Vagina (tissue), 2 donors: ENCODE measurements around the gene STIMATE.

Source experiments
- POLR2A ChIP-seq, 2 donors: fragments of 450-650 bp; IDR thresholded peaks; one replicate each; pipeline ENCODE4 v1.6.1; 2017; ENCODE audit warnings: antibody characterized with exemption in 2 of 2, mild to moderate bottlenecking in 2 of 2, moderate library complexity in 2 of 2
- POLR2AphosphoS5 ChIP-seq, 2 donors: sonication (generic); formaldehyde crosslinking; IDR thresholded peaks; one replicate each; pipeline ENCODE4 v1.9.0; 2017; ENCODE audit warnings: antibody characterized with exemption in 2 of 2, mild to moderate bottlenecking in 2 of 2, low read depth in 1 of 2; ENCODE audit not compliant: insufficient read depth in 1 of 2
- TF ChIP-seq, protein P1 (sequence below), 3 experiments: fragments of 450-650 bp in 2 of 3; fragments of 200-600 bp in 1 of 3; sonication (generic) in 1 of 3; IDR thresholded peaks; one replicate each; pipeline ENCODE4 v1.5.1; 2017 to 2019; ENCODE audit warnings: antibody characterized with exemption in 3 of 3, mild to moderate bottlenecking in 2 of 3, moderate library complexity in 2 of 3

DNA sequence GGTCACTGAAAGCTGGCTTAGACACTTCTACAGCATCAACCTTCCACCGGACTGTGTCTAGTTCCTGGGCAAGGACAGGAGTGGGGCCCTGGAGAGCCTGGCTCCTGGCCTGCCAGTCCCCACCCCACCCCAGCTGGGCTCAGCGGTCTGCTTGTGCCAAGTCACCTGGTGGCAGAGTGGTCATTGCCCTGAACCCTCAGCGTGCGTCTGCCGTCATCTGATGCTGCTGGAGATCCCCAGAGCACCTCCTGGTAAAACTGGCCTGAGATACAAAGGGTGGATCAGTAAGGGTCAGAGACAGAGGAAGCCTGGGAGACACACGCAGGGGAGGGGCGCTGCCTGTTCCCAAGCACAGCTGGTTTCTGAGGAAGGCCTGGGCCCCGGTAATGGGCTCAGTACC is 83.5 kb downstream of the STIMATE start:
- TF ChIP-seq, protein P1, sequence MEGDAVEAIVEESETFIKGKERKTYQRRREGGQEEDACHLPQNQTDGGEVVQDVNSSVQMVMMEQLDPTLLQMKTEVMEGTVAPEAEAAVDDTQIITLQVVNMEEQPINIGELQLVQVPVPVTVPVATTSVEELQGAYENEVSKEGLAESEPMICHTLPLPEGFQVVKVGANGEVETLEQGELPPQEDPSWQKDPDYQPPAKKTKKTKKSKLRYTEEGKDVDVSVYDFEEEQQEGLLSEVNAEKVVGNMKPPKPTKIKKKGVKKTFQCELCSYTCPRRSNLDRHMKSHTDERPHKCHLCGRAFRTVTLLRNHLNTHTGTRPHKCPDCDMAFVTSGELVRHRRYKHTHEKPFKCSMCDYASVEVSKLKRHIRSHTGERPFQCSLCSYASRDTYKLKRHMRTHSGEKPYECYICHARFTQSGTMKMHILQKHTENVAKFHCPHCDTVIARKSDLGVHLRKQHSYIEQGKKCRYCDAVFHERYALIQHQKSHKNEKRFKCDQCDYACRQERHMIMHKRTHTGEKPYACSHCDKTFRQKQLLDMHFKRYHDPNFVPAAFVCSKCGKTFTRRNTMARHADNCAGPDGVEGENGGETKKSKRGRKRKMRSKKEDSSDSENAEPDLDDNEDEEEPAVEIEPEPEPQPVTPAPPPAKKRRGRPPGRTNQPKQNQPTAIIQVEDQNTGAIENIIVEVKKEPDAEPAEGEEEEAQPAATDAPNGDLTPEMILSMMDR (IDR thresholded peaks at IDR 0.05): no peak
- TF ChIP-seq POLR2AphosphoS5 (IDR thresholded peaks at IDR 0.05; ENCODE audit: insufficient read depth in 1 of 2, low read depth in 1 of 2) (no peak), POLR2A (IDR thresholded peaks at IDR 0.05) (no peak)
